ENCODE data around the gene ATP2B1. TPM values are rescaled to one million over a fixed set of nuclear protein-coding genes. Genes with fewer than 3 reads are reported as not detected.

The ATP2B1 gene
- total and polyA plus RNA-seq, 2 donors (not counting 1 experiment from before 2014, with no cell fraction given), result 26.1 to 238 TPM

GRCh38 chr12:89567691-89568239 lies 140.9 kb downstream of the ATP2B1 start:
- CTCF ChIA-PET, result no interaction called here
- Histone ChIP-seq H3K9me3 (ENCODE audit: control extremely low read depth in 1 of 3, control insufficient read depth in 2 of 3, insufficient read depth in 1 of 3, low read length in 2 of 3) (no peaks in the 10 kb centered on the region), H3K36me3 (replicated peaks in 1 of 2; ENCODE audit: control extremely low read depth in 1 of 2, control insufficient read depth in 1 of 2, extremely low read depth in 1 of 2, insufficient read depth in 2 of 2, low read length in 1 of 2) (no peaks in the 10 kb centered on the region), H3K27ac (ENCODE audit: low read length in 2 of 2) (no peak overlapping the region), H3K4me2 (replicated peaks; ENCODE audit: low read depth, low read length, poor library complexity, severe bottlenecking) (no peak overlapping the region), H3K4me3 (ENCODE audit: control extremely low read depth in 1 of 5, extremely low read depth in 1 of 5, insufficient read depth in 1 of 5, low read depth in 2 of 5, low read length in 4 of 5) (no peak overlapping the region), H4K20me1 (ENCODE audit: control insufficient read depth, insufficient read depth, low read length, poor library complexity, severe bottlenecking) (no peaks in the 10 kb centered on the region), H3K9ac (ENCODE audit: low read length) (no peak overlapping the region), H2AFZ (ENCODE audit: insufficient read depth, low read depth, low read length, poor library complexity, severe bottlenecking) (no peak overlapping the region), H3K27me3 (replicated peaks in 1 of 4; ENCODE audit: control extremely low read depth in 1 of 4, control insufficient read depth in 3 of 4, insufficient read depth in 4 of 4, low read length in 3 of 4) (no peaks in the 10 kb centered on the region), H3K4me1 (ENCODE audit: control insufficient read depth in 2 of 2, insufficient read depth in 2 of 2, low read length in 2 of 2) (no peaks in the 10 kb centered on the region), H3K79me2 (ENCODE audit: control insufficient read depth, insufficient read depth, low read length) (no peaks in the 10 kb centered on the region)
- Mint-ChIP-seq H3K4me3 (no peak overlapping the region), H3K27ac (no peak overlapping the region), H3K9me3 (ENCODE audit: insufficient read depth) (no peaks in the 10 kb centered on the region), H3K4me1 (no peaks in the 10 kb centered on the region), H3K27me3 (no peaks in the 10 kb centered on the region)
- POLR2A ChIA-PET, result no interaction called here
- WGBS (ENCODE audit: insufficient coverage), result 95% methylated on average over 2 of the region's 3 CpGs
- no peak for DNase-seq
- no peak for TF ChIP-seq EZH2 (IDR thresholded peaks at IDR 0.05; ENCODE audit: borderline replicate concordance, insufficient read depth, low read depth, low read length, poor library complexity, severe bottlenecking)
- TF ChIP-seq, protein P1, sequence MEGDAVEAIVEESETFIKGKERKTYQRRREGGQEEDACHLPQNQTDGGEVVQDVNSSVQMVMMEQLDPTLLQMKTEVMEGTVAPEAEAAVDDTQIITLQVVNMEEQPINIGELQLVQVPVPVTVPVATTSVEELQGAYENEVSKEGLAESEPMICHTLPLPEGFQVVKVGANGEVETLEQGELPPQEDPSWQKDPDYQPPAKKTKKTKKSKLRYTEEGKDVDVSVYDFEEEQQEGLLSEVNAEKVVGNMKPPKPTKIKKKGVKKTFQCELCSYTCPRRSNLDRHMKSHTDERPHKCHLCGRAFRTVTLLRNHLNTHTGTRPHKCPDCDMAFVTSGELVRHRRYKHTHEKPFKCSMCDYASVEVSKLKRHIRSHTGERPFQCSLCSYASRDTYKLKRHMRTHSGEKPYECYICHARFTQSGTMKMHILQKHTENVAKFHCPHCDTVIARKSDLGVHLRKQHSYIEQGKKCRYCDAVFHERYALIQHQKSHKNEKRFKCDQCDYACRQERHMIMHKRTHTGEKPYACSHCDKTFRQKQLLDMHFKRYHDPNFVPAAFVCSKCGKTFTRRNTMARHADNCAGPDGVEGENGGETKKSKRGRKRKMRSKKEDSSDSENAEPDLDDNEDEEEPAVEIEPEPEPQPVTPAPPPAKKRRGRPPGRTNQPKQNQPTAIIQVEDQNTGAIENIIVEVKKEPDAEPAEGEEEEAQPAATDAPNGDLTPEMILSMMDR (IDR thresholded peaks at IDR 0.05), result no peak
- ATAC-seq (ENCODE audit: low read depth), result no peak
- intact Hi-C loops (cut with micrococcal nuclease), result no loop called here

DNA sequence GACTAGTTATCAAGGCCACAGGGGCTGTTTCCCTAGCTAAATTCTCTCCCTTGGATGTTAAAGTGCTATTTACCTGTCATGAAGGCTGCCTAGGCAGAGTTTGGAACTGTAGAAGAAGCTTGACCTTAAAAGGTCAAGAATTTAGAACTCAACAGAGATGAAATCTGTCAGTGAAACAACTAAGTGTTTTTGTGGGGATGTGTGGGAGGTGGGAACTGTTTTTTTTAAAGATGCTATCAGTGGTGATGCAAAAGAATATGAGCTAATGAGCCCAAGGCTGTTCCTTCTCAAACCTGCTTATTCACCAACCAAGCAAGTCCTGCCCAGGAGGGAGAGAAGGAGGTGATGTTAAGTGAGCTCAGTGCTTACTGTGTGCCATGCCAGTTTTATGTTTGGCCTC lies 142.0 kb downstream of the ATP2B1 start:
- Histone ChIP-seq H3K36me3 (replicated peaks in 1 of 2; ENCODE audit: control extremely low read depth in 1 of 2, control insufficient read depth in 1 of 2, extremely low read depth in 1 of 2, insufficient read depth in 2 of 2, low read length in 1 of 2) (no peaks in the 10 kb centered on the region), H3K9ac (ENCODE audit: low read length) (no peak overlapping the region), H4K20me1 (ENCODE audit: control insufficient read depth, insufficient read depth, low read length, poor library complexity, severe bottlenecking) (no peaks in the 10 kb centered on the region), H3K4me2 (replicated peaks; ENCODE audit: low read depth, low read length, poor library complexity, severe bottlenecking) (no peak overlapping the region), H3K27ac (ENCODE audit: low read length in 2 of 2) (no peak overlapping the region), H3K4me3 (ENCODE audit: control extremely low read depth in 1 of 5, extremely low read depth in 1 of 5, insufficient read depth in 1 of 5, low read depth in 2 of 5, low read length in 4 of 5) (no peak overlapping the region), H3K4me1 (ENCODE audit: control insufficient read depth in 2 of 2, insufficient read depth in 2 of 2, low read length in 2 of 2) (no peaks in the 10 kb centered on the region), H3K9me3 (ENCODE audit: control extremely low read depth in 1 of 3, control insufficient read depth in 2 of 3, insufficient read depth in 1 of 3, low read length in 2 of 3) (no peaks in the 10 kb centered on the region), H3K79me2 (ENCODE audit: control insufficient read depth, insufficient read depth, low read length) (no peaks in the 10 kb centered on the region), H3K27me3 (replicated peaks in 1 of 4; ENCODE audit: control extremely low read depth in 1 of 4, control insufficient read depth in 3 of 4, insufficient read depth in 4 of 4, low read length in 3 of 4) (no peaks in the 10 kb centered on the region), H2AFZ (ENCODE audit: insufficient read depth, low read depth, low read length, poor library complexity, severe bottlenecking) (no peak overlapping the region)
- no peaks in the 10 kb centered on the region for H3K9me3 Mint-ChIP-seq (ENCODE audit: insufficient read depth)
- DNase-seq (no peak), ATAC-seq (ENCODE audit: low read depth) (no peak)
- TF ChIP-seq, protein P1 (IDR thresholded peaks at IDR 0.05), result no peak
- TF ChIP-seq EZH2 (IDR thresholded peaks at IDR 0.05; ENCODE audit: borderline replicate concordance, insufficient read depth, low read depth, low read length, poor library complexity, severe bottlenecking), result no peak
- H3K27ac Mint-ChIP-seq, result no peak overlapping the region
- H3K4me3 Mint-ChIP-seq, result no peak overlapping the region
- H3K4me1 Mint-ChIP-seq, result no peaks in the 10 kb centered on the region
- H3K27me3 Mint-ChIP-seq, result no peaks in the 10 kb centered on the region
- ChIA-PET CTCF (no interaction called here), POLR2A (no interaction called here)
- intact Hi-C loops (cut with micrococcal nuclease), result no loop called here
